ENCODE results near the gene NEUROG1.

The NEUROG1 gene

DNA sequence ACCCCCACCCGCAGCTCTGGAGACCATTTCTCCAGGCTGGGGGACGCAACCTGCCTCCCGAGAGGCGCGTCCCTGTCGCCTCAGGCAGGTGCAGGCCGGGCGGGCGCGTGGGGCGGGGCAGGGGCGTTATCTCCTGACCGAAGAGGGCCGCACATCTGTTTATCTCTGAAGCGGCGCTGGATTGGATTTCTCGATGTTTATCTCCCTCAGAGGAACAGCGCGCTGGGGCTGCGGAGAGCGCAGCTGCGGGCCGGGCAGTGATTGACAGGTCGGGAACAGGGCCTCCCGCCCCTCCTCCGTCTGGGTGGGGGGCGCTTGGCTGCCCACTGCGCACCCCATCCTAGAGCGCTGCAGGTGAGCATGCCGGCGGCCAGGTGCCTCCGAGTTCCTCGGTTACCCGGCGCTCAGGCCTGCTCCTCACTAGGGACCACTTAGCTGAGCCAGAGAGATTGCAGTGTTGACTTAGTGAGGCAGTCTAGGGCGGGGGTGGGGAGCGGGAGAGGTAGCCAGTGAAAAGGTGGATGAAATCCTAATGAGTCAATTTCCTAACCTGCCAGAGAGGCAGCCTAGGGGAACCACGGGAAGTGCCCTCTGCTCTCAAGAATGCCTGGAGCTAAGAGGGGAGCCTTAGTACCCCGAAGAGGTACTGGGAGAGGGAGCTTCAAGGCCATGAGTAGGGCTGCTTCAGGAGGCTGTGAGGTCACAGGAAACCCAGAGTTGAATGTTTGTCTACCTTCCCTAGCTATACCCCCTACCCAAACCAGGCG is 44.0 kb downstream of the NEUROG1 start:
- no peak for FAIRE-seq

DNA sequence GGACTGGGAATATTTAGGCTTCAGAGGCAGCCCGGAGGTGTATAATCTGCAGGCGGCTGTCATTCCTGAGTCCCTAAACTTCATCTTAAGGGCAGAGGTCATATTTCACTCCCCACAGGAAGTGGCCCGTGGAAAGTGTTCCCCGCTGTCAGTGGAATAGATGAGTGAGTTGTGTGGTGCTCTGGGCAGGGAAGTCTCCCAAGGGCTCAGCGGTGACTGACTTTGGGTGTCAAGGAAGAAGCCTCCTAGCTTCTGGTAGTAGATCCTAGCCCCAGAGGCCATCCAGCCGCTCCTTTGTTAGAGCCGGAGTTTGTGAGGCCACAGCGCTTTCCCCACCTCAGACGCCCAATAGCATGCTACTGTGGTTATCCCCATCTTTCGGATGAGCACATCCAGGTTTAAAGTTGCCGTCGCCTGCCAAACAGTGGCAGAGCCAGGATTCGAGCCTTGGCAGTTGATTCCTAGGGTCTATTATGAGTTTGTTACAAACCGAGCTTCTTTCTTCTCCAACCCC is 44.7 kb downstream of the NEUROG1 start:
- FAIRE-seq, result no peak

DNA sequence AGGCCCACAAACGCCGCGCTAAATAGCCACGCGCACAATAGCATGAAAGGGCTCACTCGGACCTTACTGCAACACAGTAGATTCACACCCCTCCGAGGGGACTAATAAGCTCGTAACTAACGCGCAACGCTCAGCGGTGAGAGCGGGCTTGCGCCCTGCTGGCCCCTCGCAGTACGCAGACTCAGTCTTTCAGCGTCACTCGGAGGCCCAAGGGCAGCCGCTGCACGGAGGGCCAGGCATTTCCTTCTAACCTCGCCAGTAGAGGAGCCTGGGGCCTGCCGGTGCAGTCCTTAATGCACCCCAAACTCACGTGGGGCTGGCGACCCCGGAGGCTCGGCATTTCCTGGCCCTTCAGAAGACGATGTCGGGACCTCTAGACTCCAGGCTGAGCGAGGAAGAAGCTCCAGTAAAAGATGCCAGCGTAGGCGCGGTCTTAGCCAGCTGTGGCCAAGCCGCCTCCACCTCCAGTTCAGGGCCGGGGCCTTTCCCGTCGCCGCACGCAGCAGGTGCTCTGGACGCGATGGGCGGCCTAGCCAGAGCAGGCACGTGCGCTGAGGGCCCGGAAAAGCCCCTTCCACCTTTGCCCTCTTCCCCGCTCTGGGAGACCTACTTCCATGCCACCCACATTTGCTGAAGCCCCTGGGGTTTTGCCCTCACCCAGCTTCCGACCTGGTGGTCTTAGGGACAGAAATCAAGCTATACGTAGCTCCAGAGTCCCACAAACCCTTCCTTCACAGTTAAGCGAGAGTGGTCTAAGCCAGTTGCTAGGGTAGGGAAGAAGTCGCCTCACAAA is 45.3 kb downstream of the NEUROG1 start:
- FAIRE-seq, result no peak

DNA sequence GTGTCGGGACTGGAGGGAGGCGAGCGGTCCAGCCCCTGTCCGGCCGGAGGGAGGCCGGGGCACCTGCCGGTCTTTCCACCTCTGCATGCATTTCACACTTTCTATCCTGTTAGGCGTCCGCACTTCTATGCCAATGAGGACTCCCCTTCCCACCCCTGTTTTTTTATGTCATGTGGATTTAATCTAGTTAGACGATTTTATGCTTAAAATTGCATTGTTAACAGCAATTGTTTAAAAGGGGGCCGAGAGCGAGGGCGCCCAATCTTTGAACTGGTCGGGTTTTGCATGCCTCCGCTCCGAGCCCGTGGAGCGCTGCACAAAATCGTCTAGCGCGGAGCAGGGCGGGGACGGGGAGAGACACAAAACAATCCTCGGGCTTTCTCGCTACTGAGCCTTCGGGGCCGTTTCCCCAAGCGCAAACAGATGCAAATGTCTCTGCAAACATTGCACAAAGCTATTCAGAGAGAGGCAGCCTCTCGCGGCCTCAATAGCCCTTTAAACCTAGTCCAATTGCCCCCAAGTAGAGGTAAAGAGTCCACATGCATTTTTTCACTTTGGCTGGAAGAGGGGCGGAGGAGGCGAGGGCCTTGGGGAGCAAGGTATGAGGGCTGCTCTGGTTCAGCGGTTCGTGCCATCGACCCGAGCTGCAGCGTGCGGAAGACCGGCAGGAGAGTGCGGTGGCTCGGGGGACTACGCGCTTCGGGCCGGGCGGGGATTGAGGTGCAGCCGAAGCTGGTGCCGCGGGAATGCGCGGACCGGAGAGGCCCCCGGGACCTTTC is 46.1 kb downstream of the NEUROG1 start:
- FAIRE-seq, result no peak

DNA sequence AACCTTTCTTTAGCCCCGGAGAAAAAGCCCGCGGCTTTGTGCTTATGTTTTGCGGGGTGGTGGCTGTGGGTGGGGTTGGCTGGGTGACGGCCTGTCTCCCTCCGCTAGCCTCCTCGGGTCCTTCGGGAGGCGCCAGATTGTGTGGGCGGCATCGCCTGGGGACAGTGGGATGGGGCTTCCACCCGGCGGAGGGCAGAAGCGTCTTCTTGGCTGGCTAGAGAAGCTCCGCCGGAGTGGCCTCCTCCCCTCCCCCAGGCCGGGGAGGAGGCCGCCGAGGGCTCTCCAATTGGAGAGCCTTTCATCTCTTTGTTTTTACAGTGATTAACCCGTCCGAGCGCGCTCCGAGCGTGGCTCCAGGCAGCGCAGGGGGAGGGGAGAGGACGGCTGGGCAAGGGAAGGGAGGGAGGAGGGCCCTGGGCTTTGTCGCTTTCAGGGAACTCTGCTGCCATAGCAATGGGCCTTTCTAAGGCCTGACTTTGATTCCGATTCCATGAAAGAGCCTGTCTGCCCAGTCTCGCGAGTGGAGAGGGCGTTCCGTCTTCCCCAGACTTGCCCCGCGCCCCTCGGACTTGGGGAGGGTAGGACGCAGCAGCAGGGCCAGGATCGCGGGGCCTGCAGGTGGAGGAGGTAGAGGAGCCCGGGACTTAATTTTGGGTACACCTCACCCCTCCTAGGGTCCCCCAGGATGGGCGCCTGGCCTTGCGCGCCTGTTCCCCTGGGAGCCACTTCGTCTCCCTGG is 46.9 kb downstream of the NEUROG1 start:
- FAIRE-seq, result no peak

DNA sequence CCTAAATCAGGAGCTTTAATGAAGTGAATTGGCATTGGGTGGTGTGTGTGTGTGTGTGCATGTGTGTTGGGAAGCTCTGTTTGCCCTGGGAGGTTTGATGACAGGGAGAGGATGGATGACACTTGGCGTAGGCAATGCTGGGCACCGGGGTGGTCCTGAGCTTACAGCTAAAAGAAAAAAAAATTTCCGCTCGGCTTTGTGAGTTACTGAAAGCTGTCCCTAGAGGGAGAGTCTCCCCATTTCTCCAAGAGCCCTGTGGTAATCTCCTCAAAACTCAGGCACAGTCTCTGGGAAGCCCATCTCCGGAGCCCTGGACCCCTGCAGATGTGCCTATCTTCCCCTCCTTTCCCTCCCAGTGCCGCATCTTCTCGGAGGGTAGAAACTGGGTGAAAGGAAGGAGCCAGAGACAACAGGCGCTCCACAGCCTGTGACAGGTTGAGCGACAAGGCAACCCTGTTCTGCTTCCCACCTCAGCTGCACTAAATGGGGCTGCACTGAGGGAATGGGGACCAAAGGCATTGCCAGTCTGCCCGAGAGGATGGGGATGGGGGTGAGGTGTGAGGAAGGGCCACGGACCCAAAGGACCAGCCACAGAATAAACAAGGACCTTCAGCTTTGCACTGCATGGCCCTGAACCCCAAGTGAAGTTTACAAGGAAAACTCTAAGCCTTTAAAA is 47.8 kb downstream of the NEUROG1 start:
- no peak for FAIRE-seq

DNA sequence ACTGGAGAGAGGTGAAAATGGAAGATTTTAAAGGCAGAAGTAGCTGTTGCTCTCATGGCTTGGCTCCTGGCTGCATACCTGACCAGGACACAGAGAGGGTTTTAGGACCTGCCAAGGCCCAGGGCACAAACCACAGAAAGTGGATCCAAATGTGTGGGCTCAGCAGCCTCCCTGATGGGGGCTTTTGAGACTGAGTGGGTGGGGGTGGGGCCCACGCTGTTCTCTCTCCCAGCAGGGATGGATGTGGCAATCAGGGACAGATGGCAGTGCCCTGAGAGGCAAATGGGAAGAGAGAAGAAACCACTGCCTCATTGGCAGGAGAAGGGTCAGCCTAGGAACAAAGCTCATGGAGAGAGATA is 48.7 kb downstream of the NEUROG1 start:
- no peak for FAIRE-seq

DNA sequence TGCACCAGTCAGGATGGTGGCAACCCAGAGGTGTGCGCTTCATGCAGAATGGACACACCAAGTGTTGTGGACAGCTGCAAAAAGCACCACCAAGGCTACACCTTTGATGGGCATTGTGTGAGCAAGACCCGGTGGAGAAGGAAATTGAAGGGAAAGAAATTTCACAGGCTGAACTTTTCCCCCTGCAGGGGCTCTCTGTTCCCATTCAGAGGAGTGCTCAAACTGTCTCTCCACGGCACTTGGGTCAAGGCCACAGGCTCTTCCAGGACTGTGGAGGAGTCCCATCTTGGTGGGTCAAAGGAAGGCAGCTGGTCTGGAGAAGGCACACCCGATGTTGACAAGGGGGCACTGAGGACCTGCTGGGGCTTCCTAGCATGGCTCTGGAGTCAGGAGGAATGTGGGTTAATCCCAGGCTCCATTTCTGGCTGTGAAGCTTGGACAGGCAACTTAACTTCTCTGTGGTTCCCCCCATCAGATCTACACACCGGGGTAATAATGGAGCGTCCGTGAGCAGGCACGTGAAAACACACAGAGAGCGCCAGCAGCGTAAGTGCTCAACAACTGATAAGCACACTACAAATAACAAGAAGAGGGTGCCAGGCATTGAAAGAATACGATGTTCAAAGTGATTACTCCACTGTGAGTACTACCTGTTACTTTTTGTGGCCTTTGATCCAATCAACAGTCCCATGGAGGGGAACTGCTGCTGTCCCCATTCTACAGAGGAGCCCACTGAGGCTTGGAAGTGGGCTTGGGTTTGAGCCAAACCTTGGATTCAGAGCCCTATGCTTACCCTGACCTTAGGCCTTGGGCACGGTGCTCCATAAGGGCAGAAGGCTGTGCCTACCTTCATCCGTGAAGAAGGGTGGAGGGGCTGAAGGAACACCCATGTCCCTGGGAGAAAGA is 49.4 kb downstream of the NEUROG1 start:
- FAIRE-seq, result no peak

DNA sequence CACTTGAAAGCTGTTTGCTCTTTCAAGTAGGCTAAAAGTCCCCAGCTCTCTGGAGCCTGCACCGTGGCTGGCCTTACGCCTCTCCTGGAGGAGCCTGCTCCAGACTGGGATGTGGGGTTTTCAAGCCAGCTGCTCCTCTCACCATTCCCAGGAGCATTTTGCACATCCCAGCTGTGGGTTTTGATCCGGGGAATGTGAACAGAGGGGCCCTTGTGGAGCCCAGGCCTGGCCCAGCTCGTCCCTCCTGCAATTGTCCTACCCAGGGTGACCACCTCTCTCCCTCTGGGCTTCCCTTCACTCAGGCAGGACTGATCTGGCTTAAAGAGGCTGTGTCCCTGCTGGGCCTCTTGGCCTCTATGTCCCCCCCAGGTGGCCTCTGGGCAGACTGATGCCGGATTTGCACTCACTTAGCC is 51.1 kb downstream of the NEUROG1 start:
- no peak for FAIRE-seq

Data from colon (tissue), 2 donors.